Measurements from ENCODE around the gene CEP290.
"Not testable (repeated sequence)": the region's sequence is repeated elsewhere in the genome, so short reads cannot be mapped to it uniquely, and the experiment has no call there.

DNA sequence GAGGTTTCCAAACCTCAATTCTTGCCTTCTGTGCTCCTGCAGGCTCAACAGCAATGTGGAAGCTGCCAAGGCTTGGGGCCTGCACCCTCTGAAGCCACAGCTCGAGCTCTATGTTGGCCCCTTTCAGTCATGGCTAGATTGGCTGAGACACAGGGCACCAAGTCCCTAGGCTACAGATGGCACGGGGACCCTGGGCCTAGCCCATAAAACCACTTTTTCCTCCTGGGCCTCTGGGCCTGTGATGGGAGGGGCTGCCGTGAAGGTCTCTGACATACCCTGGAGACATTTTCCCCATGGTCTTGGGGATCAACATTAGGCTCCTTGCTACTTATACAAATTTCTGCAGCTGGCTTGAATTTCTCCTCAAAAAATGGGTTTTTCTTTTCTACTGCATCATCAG, 110.7 kb downstream of the CEP290 start:
- TF ChIP-seq, protein P1, sequence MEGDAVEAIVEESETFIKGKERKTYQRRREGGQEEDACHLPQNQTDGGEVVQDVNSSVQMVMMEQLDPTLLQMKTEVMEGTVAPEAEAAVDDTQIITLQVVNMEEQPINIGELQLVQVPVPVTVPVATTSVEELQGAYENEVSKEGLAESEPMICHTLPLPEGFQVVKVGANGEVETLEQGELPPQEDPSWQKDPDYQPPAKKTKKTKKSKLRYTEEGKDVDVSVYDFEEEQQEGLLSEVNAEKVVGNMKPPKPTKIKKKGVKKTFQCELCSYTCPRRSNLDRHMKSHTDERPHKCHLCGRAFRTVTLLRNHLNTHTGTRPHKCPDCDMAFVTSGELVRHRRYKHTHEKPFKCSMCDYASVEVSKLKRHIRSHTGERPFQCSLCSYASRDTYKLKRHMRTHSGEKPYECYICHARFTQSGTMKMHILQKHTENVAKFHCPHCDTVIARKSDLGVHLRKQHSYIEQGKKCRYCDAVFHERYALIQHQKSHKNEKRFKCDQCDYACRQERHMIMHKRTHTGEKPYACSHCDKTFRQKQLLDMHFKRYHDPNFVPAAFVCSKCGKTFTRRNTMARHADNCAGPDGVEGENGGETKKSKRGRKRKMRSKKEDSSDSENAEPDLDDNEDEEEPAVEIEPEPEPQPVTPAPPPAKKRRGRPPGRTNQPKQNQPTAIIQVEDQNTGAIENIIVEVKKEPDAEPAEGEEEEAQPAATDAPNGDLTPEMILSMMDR (conservative IDR thresholded peaks at IDR 0.05; ENCODE audit: low read depth, low read length) = not testable (repeated sequence)
- TF ChIP-seq EZH2 (IDR thresholded peaks at IDR 0.05; ENCODE audit: borderline replicate concordance, low read depth, low read length, poor library complexity, severe bottlenecking) = not testable (repeated sequence)

Data from A673 (cell line).